WTC11 (cell line): ENCODE data around the gene HDC. TPM values are rescaled to one million over a fixed set of nuclear protein-coding genes. Genes with fewer than 3 reads are reported as not detected.

Experiments used
- ATAC-seq: fragments of 200-7000 bp; cut with Tn5 transposase; 2 replicates; pipeline ENCODE4 v1.10.0; 2021; ENCODE audit warnings: mild to moderate bottlenecking, moderate library complexity
- CTCF ChIA-PET: fragments of 300-600 bp; sonication (Branson Sonifier 250); formaldehyde crosslinking; loops from one replicate; lab custom pipeline; 2021; ENCODE audit warnings: antibody characterized with exemption; lab: Charles Lee
- POLR2A ChIA-PET: fragments of 350-600 bp; sonication (Branson Sonifier 250); formaldehyde crosslinking; loops from one replicate; lab custom pipeline; 2021; ENCODE audit warnings: antibody characterized with exemption; lab: Charles Lee
- DNase-seq: peaks from one replicate; pipeline ENCODE4 v3.0.0; 2021; ENCODE audit warnings: low spot score
- H3K27ac Mint-ChIP-seq: 2 replicates; pipeline ENCODE4 v1.8.0; 2021; ENCODE audit warnings: mixed read lengths
- H3K27me3 Mint-ChIP-seq: 2 replicates; pipeline ENCODE4 v1.8.0; 2021; ENCODE audit warnings: low read depth, mild to moderate bottlenecking, moderate library complexity, mixed read lengths
- H3K36me3 Mint-ChIP-seq: 2 replicates; pipeline ENCODE4 v1.8.0; 2021; ENCODE audit warnings: mixed read lengths
- H3K4me1 Mint-ChIP-seq: 2 replicates; pipeline ENCODE4 v1.8.0; 2022; ENCODE audit warnings: mixed read lengths
- H3K4me3 Mint-ChIP-seq: 2 replicates; pipeline ENCODE4 v1.8.0; 2021; ENCODE audit warnings: mild to moderate bottlenecking, moderate library complexity, mixed read lengths
- H3K9me3 Mint-ChIP-seq: 2 replicates; pipeline ENCODE4 v1.8.0; 2021; ENCODE audit warnings: mixed read lengths
- ATF1 ChIP-seq: sonication (generic); formaldehyde crosslinking; IDR thresholded peaks from 2 replicates; pipeline ENCODE4 v1.8.1; 2023; ENCODE audit warnings: mild to moderate bottlenecking, moderate library complexity, missing genetic modification reagents
- CREB1 ChIP-seq: sonication (generic); formaldehyde crosslinking; IDR thresholded peaks from 2 replicates; pipeline ENCODE4 v1.8.0; 2023; ENCODE audit warnings: mild to moderate bottlenecking, missing genetic modification reagents
- MXD4 ChIP-seq: fragments of 250-450 bp; sonication (Bioruptor Pico); IDR thresholded peaks from 2 replicates; pipeline ENCODE4 v1.8.0; 2021; ENCODE audit warnings: mild to moderate bottlenecking, moderate library complexity, borderline replicate concordance
- MYBL2 ChIP-seq: sonication (generic); formaldehyde crosslinking; IDR thresholded peaks from 2 replicates; pipeline ENCODE4 v1.8.1; 2023; ENCODE audit warnings: mild to moderate bottlenecking, moderate library complexity, missing genetic modification reagents
- NFYB ChIP-seq: sonication (generic); formaldehyde crosslinking; conservative IDR thresholded peaks from 2 replicates; pipeline ENCODE4 v1.8.0; 2022; ENCODE audit warnings: low read depth, missing genetic modification reagents
- NR3C1 ChIP-seq: sonication (generic); formaldehyde crosslinking; conservative IDR thresholded peaks from 2 replicates; pipeline ENCODE4 v1.8.1; 2023; ENCODE audit warnings: low read depth, mild to moderate bottlenecking, missing genetic modification reagents
- RORB ChIP-seq: fragments of 250-450 bp; sonication (Bioruptor Pico); IDR thresholded peaks from 2 replicates; pipeline ENCODE4 v1.9.0; 2021; ENCODE audit warnings: mild to moderate bottlenecking
- TCF7 ChIP-seq: sonication (generic); formaldehyde crosslinking; IDR thresholded peaks from 2 replicates; pipeline ENCODE4 v1.8.0; 2022; ENCODE audit warnings: mild to moderate bottlenecking, low read depth, missing genetic modification reagents, moderate library complexity
- ZNF232 ChIP-seq: sonication (generic); formaldehyde crosslinking; IDR thresholded peaks from 2 replicates; pipeline ENCODE4 v1.8.0; 2022; ENCODE audit warnings: mild to moderate bottlenecking, missing genetic modification reagents
- ZNF317 ChIP-seq: sonication (generic); formaldehyde crosslinking; IDR thresholded peaks from 2 replicates; pipeline ENCODE4 v1.8.1; 2023; ENCODE audit warnings: low read depth, mild to moderate bottlenecking, moderate library complexity, missing genetic modification reagents, borderline replicate concordance
- ZNF671 ChIP-seq: fragments of 250-450 bp; sonication (Bioruptor Pico); IDR thresholded peaks from 2 replicates; pipeline ENCODE4 v1.8.0; 2021; ENCODE audit warnings: mild to moderate bottlenecking
- total RNA-seq: library from RNA; stranded (reverse); gene quantifications from 3 replicates; pipeline ENCODE4 v1.2.3, GENCODE V29; 2021
- TF ChIP-seq, protein P1 (sequence below): sonication (generic); formaldehyde crosslinking; IDR thresholded peaks from 2 replicates; pipeline ENCODE4 v1.8.1; 2023; ENCODE audit warnings: mild to moderate bottlenecking, missing genetic modification reagents
- TF ChIP-seq, protein P2 (sequence below): sonication (generic); formaldehyde crosslinking; IDR thresholded peaks from 2 replicates; pipeline ENCODE4 v1.8.0; 2023; ENCODE audit warnings: mild to moderate bottlenecking, missing genetic modification reagents
- TF ChIP-seq, protein P3 (sequence below): sonication (generic); formaldehyde crosslinking; IDR thresholded peaks from 2 replicates; pipeline ENCODE4 v1.8.0; 2022; ENCODE audit warnings: missing genetic modification reagents
- TF ChIP-seq, protein P4 (sequence below): fragments of 250-450 bp; sonication (Bioruptor Pico); IDR thresholded peaks from 2 replicates; pipeline ENCODE4 v1.8.0; 2021; ENCODE audit warnings: mild to moderate bottlenecking
- TF ChIP-seq, protein P5 (sequence below): sonication (generic); formaldehyde crosslinking; IDR thresholded peaks from 2 replicates; pipeline ENCODE4 v1.8.0; 2023; ENCODE audit warnings: missing genetic modification reagents
- TF ChIP-seq, protein P6 (sequence below): sonication (generic); formaldehyde crosslinking; IDR thresholded peaks from 2 replicates; pipeline ENCODE4 v1.8.0; 2022; ENCODE audit warnings: mild to moderate bottlenecking, missing genetic modification reagents
- TF ChIP-seq, protein P7 (sequence below): sonication (generic); formaldehyde crosslinking; IDR thresholded peaks from 2 replicates; pipeline ENCODE4 v1.8.1; 2023; ENCODE audit warnings: mild to moderate bottlenecking, moderate library complexity, missing genetic modification reagents

HDC gene
- total RNA-seq, 1 experiment from 2014 or later = not detected

DNA sequence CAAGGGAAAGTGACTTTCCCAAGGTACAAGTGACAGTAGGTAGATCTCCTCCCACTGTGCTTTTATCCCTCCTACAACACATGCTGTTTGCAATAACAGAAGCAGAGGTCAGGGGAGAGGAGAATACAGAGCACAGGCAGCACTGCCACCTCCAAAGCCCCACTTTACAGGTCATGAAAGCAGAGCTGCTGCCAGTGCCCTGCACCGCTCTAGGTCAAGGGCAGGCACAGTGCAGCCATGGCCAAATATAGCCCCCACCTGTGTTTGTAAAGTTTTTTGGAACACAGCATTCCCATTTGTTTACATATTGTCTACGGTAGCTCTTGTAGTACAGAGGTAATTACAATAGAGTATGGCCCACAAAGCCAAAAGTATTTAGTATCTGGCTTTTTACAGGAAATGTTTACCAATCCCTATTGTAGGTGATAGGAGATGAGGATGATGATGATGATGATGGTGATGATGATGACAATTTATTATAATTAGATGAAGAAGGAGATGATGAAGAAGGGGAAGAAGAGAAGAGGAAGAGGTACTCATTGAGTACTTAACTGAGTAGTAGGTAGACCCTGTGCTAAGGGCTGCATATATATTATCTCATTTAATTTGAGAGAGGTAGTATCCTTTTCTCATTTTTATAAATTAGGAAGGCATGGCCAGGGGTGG is 20.4 kb downstream of the HDC start (continued):
- TF ChIP-seq, protein P1, sequence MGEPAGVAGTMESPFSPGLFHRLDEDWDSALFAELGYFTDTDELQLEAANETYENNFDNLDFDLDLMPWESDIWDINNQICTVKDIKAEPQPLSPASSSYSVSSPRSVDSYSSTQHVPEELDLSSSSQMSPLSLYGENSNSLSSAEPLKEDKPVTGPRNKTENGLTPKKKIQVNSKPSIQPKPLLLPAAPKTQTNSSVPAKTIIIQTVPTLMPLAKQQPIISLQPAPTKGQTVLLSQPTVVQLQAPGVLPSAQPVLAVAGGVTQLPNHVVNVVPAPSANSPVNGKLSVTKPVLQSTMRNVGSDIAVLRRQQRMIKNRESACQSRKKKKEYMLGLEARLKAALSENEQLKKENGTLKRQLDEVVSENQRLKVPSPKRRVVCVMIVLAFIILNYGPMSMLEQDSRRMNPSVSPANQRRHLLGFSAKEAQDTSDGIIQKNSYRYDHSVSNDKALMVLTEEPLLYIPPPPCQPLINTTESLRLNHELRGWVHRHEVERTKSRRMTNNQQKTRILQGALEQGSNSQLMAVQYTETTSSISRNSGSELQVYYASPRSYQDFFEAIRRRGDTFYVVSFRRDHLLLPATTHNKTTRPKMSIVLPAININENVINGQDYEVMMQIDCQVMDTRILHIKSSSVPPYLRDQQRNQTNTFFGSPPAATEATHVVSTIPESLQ (CRISPR knock-in tag) = no peak
- TF ChIP-seq NFYB = no peak

DNA sequence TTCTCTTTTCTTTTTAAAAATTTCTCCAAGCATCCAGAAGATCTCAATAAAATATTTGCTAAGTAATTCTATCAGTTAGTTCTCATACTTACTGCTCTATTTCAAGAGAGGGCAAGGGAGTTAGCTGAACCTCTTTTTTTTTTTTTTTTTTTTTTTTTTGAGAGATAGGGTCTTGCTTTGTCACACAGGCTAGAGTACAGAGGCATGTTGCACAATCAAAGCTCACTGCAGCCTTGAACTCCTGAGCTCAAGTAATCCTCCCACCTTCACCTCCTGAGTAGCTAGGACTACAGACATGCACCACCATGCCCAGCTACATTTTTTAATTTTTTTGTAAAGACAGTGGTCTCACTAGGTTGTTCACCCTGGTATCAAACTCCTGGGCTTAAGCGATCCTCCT is 21.4 kb downstream of the HDC start:
- H3K27me3 Mint-ChIP-seq = no peaks in the 10 kb centered on the region
- H3K4me3 Mint-ChIP-seq = no peak overlapping the region
- peaks cover 3% of the 10 kb centered on the region; the same call in 1 of the 2 replicates for H3K4me1 Mint-ChIP-seq
- H3K27ac Mint-ChIP-seq = no peak overlapping the region
- DNase-seq = no peak
- H3K9me3 Mint-ChIP-seq = no peaks in the 10 kb centered on the region
- TF ChIP-seq CREB1 (CRISPR knock-in tag) (no peak), MYBL2 (CRISPR knock-in tag) (no peak), MXD4 (CRISPR knock-in tag) (no peak), NR3C1 (CRISPR knock-in tag) (no peak), RORB (CRISPR knock-in tag) (no peak), ZNF232 (no peak), ZNF317 (CRISPR knock-in tag) (no peak), ATF1 (CRISPR knock-in tag) (no peak), TCF7 (no peak), ZNF671 (CRISPR knock-in tag) (no peak)
- TF ChIP-seq, protein P2, sequence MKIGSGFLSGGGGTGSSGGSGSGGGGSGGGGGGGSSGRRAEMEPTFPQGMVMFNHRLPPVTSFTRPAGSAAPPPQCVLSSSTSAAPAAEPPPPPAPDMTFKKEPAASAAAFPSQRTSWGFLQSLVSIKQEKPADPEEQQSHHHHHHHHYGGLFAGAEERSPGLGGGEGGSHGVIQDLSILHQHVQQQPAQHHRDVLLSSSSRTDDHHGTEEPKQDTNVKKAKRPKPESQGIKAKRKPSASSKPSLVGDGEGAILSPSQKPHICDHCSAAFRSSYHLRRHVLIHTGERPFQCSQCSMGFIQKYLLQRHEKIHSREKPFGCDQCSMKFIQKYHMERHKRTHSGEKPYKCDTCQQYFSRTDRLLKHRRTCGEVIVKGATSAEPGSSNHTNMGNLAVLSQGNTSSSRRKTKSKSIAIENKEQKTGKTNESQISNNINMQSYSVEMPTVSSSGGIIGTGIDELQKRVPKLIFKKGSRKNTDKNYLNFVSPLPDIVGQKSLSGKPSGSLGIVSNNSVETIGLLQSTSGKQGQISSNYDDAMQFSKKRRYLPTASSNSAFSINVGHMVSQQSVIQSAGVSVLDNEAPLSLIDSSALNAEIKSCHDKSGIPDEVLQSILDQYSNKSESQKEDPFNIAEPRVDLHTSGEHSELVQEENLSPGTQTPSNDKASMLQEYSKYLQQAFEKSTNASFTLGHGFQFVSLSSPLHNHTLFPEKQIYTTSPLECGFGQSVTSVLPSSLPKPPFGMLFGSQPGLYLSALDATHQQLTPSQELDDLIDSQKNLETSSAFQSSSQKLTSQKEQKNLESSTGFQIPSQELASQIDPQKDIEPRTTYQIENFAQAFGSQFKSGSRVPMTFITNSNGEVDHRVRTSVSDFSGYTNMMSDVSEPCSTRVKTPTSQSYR (CRISPR knock-in tag) = no peak
- TF ChIP-seq, protein P3, sequence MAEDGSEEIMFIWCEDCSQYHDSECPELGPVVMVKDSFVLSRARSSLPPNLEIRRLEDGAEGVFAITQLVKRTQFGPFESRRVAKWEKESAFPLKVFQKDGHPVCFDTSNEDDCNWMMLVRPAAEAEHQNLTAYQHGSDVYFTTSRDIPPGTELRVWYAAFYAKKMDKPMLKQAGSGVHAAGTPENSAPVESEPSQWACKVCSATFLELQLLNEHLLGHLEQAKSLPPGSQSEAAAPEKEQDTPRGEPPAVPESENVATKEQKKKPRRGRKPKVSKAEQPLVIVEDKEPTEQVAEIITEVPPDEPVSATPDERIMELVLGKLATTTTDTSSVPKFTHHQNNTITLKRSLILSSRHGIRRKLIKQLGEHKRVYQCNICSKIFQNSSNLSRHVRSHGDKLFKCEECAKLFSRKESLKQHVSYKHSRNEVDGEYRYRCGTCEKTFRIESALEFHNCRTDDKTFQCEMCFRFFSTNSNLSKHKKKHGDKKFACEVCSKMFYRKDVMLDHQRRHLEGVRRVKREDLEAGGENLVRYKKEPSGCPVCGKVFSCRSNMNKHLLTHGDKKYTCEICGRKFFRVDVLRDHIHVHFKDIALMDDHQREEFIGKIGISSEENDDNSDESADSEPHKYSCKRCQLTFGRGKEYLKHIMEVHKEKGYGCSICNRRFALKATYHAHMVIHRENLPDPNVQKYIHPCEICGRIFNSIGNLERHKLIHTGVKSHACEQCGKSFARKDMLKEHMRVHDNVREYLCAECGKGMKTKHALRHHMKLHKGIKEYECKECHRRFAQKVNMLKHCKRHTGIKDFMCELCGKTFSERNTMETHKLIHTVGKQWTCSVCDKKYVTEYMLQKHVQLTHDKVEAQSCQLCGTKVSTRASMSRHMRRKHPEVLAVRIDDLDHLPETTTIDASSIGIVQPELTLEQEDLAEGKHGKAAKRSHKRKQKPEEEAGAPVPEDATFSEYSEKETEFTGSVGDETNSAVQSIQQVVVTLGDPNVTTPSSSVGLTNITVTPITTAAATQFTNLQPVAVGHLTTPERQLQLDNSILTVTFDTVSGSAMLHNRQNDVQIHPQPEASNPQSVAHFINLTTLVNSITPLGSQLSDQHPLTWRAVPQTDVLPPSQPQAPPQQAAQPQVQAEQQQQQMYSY (CRISPR knock-in tag) = no peak
- TF ChIP-seq, protein P4, sequence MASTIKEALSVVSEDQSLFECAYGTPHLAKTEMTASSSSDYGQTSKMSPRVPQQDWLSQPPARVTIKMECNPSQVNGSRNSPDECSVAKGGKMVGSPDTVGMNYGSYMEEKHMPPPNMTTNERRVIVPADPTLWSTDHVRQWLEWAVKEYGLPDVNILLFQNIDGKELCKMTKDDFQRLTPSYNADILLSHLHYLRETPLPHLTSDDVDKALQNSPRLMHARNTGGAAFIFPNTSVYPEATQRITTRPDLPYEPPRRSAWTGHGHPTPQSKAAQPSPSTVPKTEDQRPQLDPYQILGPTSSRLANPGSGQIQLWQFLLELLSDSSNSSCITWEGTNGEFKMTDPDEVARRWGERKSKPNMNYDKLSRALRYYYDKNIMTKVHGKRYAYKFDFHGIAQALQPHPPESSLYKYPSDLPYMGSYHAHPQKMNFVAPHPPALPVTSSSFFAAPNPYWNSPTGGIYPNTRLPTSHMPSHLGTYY (CRISPR knock-in tag) = no peak
- TF ChIP-seq, protein P5, sequence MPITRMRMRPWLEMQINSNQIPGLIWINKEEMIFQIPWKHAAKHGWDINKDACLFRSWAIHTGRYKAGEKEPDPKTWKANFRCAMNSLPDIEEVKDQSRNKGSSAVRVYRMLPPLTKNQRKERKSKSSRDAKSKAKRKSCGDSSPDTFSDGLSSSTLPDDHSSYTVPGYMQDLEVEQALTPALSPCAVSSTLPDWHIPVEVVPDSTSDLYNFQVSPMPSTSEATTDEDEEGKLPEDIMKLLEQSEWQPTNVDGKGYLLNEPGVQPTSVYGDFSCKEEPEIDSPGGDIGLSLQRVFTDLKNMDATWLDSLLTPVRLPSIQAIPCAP (CRISPR knock-in tag) = no peak
- TF ChIP-seq, protein P6, sequence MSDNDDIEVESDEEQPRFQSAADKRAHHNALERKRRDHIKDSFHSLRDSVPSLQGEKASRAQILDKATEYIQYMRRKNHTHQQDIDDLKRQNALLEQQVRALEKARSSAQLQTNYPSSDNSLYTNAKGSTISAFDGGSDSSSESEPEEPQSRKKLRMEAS (CRISPR knock-in tag) = no peak
- TF ChIP-seq, protein P7, sequence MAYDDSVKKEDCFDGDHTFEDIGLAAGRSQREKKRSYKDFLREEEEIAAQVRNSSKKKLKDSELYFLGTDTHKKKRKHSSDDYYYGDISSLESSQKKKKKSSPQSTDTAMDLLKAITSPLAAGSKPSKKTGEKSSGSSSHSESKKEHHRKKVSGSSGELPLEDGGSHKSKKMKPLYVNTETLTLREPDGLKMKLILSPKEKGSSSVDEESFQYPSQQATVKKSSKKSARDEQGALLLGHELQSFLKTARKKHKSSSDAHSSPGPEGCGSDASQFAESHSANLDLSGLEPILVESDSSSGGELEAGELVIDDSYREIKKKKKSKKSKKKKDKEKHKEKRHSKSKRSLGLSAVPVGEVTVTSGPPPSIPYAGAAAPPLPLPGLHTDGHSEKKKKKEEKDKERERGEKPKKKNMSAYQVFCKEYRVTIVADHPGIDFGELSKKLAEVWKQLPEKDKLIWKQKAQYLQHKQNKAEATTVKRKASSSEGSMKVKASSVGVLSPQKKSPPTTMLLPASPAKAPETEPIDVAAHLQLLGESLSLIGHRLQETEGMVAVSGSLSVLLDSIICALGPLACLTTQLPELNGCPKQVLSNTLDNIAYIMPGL = no peak
- TF ChIP-seq, all 79 proteins: peak for 0
- no peak for ATAC-seq
- CTCF ChIA-PET = interaction anchor here (1.1 kb wide), 1 partner anchor 72 kb away, joined by 5 read pairs; no protein-coding TSS in a partner anchor
- H3K36me3 Mint-ChIP-seq = no peaks in the 10 kb centered on the region
- POLR2A ChIA-PET = interaction anchor here (0.6 kb wide), 1 partner anchor 62 kb away, joined by 3 read pairs; no protein-coding TSS in a partner anchor
